CMK (cell line): ENCODE data around the gene TYROBP.
"Not testable (repeated sequence)": the region's sequence is repeated elsewhere in the genome, so short reads cannot be mapped to it uniquely, and the experiment has no call there.

Source experiments
- DNase-seq: peaks from one replicate; pipeline ENCODE4 v3.0.0-alpha.2; 2010; ENCODE audit warnings: low read depth

Gene TYROBP

DNA sequence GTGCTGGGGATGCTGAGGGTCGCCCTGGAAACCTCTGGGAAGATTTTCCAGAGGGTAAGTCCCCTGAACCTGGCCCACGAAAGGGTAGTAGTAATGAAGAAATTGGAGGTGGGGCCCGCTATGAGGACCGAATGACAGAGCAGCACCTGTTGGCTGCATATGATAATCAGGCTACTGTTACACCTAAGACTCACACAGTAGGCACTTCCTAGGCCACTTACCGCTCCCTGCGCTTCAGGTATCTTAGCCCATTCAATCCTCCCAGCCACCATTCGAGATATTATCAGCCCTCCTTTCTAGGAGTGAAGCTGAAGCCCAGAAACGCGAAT lies 23.7 kb upstream of the TYROBP start:
- no peak for DNase-seq

GRCh38 chr19:35931161-35931873 lies 23.2 kb upstream of the TYROBP start:
- peak; percentile 99 for DNase-seq

DNA sequence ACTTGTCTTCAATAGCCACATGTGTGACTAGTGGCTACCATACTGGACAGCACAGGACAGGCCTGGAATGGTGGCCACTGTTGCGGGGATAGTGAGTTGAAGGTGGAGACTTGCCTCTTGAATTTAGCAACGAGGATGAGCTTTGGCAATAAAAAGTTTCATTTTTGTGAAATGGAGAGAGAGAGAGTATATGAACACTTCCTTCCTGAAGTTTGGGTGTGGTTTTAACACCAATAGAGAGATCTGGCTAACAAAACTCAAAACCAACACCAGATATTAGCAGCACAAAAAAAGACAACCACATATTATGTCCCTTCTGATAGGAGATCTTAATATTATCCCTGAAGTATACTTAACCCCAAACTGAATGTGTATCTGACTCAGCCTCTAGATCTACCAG lies 21.8 kb upstream of the TYROBP start:
- DNase-seq: no peak

- no peak for DNase-seq
Observed at GRCh38 chr19:35928507-35928906, 20.4 kb upstream of the TYROBP start.

DNA sequence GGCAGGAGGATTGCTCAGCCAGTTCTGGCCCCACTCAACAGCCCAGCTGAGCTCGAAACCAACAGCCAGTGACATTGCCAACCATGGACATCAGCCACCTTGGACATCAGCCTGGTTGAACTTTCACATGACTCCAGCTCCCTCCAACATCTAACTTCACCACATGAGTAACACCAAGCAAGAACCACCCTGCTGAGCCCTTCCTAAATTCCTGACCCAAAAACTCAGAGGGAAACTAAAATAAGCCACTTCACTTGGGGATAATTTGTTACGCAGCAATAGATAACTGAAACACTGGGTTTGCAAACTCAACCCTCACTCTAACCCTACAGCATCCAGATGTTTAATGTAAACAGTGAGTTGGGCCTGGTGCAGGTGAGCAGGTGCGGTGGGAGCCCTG lies 17.4 kb upstream of the TYROBP start:
- no peak for DNase-seq

- no peak for DNase-seq
Observed at GRCh38 chr19:35921012-35921411, 12.9 kb upstream of the TYROBP start.

GRCh38 chr19:35919306-35919705 lies 11.2 kb upstream of the TYROBP start:
- no peak for DNase-seq

- DNase-seq: no peak
Observed at GRCh38 chr19:35915443-35915842, 7.3 kb upstream of the TYROBP start.

- no peak for DNase-seq
Observed at GRCh38 chr19:35913589-35913988, 5.5 kb upstream of the TYROBP start.

GRCh38 chr19:35911790-35912189 lies 3.7 kb upstream of the TYROBP start:
- DNase-seq: no peak

GRCh38 chr19:35911173-35911572 lies 3.1 kb upstream of the TYROBP start:
- no peak for DNase-seq

DNA sequence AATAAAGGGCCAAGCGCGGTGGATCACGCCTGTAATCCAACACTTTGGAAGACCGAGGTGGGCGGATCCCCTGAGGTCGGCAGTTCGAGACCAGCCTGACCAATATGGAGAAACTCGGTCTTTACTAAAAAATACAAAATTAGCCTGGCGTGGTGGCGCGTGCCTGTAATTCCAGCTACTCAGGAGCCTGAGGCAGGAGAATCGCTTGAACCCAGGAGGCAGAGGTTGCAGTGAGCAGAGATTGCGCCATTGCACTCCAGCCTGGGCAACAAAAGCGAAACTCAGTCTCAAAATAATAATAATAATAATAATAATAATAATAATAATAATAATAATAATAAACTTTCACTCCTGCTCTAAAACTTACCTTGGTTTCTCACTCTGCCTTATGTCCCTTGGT lies 2.3 kb upstream of the TYROBP start:
- DNase-seq: not testable (repeated sequence)

- no peak for DNase-seq
Observed at GRCh38 chr19:35909684-35910035, 1.6 kb upstream of the TYROBP start.

- peak; percentile 99 for DNase-seq
Observed at GRCh38 chr19:35908973-35909683, 1.0 kb upstream of the TYROBP start.

DNA sequence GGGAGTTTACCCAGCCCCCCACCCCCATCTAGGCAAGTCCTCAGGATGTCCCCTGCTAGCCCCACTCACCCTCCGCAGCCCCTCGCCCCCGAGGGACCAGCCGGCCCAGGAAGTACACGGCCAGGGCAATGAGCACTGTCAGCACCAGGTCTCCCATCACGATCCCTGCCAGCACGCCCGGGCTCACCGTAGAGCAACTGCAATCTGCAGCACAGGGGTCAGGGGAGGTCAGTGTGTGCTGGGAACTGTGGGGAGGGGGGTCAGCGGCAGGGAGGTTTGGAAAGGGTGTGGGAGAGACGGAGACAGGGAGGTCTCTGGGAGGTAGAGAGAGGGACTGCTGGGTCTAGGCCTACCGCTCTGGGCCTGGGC lies 734 bp downstream of the TYROBP start:
- no peak for DNase-seq

GRCh38 chr19:35905178-35905727 lies 2.8 kb downstream of the TYROBP start:
- no peak for DNase-seq

- no peak for DNase-seq
Observed at GRCh38 chr19:35904311-35905068, 3.6 kb downstream of the TYROBP start.

DNA sequence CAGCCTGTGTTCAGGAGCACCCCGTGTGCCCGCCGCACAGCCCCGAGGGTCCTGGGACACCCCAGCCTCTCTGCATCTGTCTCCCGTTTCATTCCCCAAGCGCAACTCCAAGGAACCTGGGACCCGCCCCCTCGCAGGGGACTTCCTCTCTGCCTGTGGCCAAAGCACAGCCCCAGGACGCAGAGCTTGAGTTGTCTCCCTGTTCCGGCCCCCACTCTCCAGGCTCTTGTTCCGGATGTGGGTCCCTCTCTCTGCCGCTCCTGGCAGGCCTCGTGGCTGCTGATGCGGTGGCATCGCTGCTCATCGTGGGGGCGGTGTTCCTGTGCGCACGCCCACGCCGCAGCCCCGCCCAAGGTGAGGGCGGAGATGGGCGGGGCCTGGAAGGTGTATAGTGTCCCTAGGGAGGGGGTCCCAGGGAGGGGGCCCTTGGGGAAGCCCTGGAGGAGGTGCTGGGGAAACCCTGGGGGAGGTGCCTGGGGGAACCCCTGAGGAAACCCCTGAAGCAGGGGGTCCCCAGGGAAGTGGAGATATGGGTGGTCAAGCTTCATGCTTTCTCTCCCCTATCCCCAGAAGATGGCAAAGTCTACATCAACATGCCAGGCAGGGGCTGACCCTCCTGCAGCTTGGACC lies 4.4 kb downstream of the TYROBP start:
- peak; percentile 98 for DNase-seq

DNA sequence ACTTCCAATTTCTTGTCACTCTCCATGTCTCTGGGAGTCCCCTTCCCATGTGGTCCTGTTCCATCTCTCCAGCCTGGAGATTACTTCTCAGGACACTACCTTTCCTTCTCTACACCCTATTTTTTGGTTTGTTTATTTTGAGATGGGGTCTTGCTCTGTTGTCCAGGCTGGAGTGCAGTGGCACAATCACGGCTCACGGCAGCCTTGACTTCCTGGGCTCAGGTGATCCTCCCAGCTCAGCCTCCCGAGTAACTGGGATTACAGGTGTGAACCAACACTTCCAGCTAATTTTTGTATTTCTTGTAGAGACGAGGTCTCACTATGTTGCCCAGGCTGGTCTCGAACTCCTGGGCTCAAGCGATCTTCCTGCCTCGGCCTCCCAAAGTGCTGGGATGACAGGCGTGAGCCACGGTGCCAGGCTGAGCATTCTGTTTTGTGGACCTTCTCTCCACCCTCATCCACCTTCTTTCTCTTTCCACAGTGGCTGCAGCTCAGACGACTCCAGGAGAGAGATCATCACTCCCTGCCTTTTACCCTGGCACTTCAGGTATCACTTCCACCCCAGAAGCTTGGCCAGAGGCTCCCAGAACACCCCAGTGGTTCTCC lies 5.1 kb downstream of the TYROBP start:
- no peak for DNase-seq

DNA sequence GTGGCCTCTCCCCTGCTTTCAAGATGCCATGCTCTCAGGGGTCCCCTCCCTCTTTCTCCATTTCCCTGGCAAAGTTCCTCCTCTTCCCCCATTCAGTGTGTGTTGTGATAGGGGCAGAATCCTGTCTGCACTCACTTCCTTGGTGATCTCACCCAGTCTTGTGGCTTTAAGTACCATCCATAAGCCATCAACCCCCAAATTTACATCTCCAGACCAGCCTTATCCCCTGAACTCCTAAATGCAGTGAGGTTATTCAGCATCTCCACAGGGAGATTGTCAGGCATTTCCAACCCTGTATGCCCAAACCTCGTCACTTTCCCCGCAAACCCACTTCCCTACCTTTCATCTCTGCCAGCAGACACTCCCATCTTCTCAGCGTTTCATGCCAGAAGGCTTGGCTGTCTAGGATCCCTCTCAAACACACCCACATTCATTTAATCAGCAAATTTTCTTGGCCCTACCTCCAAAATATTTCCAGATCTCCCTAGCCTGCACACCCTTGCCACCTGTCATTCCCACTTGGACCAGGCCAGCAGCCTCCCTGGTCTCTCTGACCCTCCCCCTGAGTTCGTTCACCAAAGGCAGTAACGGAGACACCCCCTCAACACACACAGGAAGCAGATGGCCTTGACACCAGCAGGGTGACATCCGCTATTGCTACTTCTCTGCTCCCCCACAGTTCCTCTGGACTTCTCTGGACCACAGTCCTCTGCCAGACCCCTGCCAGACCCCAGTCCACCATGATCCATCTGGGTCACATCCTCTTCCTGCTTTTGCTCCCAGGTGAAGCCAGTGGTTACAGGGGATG lies 6.0 kb downstream of the TYROBP start, which contains the start of gene HCST:
Gene HCST, plus strand, starts transcription at position 676 of the 808 bp plus-strand sequence. Its CDS starts 65 bp downstream, at position 741.
- peak; percentile 92 for DNase-seq

DNA sequence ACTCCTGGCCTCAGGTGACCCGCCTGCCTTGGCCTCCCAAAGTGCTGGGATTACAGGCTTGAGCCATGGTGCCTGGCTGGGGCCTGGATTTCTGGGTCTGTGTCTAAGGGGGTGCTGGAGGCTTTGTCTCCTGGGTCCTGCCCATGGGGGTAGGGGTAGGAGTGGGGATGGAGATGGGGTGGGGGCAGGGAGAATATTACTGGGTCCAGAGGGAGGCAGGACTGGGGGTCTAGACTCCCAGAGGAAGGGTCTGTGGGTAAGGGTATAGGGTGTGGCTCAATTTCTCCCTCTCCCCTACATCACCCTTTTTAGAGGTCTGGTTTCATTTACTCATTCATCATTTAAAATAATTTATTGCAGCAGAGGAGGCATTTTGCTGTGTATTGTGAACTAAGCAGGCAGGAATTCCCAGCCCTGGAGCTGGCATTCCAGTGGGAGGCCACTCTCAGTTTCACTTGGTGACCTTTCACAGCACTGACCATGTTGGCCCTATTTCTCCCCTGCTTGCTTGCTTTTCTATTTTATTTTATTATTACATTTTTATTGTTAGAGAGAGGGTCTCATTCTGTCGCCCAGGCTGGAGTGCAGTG lies 6.9 kb downstream of the TYROBP start:
- DNase-seq: no peak
